ENCODE data around the gene TLE6. TPM values are rescaled to one million over a fixed set of nuclear protein-coding genes. Genes with fewer than 3 reads are reported as not detected.

Gene TLE6
- total and polyA plus RNA-seq, 2 donors from 2014 or later: 3.7 to 5.2 TPM

- no peak for TF ChIP-seq CTCF (IDR thresholded peaks at IDR 0.05; ENCODE audit: borderline replicate concordance, extremely low read depth, insufficient read depth)
- intact Hi-C loops (cut with DNase I): no loop called here
- H3K9ac ChIP-seq (ENCODE audit: low read length in 3 of 3): no peak overlapping the region
- peaks cover 0 to 6% (median 0%) of the 10 kb centered on the region in 3 donors for H3K4me1 ChIP-seq (ENCODE audit: control insufficient read depth in 2 of 3, insufficient read depth in 2 of 3, low read depth in 1 of 3, low read length in 3 of 3)
- no peaks in the 10 kb centered on the region for H3K27me3 ChIP-seq (ENCODE audit: control insufficient read depth, insufficient read depth, low read length)
- FAIRE-seq (no peak), DNase-seq (no peak)
- H3K9me3 ChIP-seq (ENCODE audit: control insufficient read depth in 2 of 3, insufficient read depth in 1 of 3, low read length in 3 of 3): no peaks in the 10 kb centered on the region
- H3K27ac ChIP-seq (ENCODE audit: low read depth in 2 of 2, low read length in 2 of 2): no peak overlapping the region
- H3K4me3 ChIP-seq (ENCODE audit: low read length in 3 of 3): no peak overlapping the region
- H3K36me3 ChIP-seq (ENCODE audit: control insufficient read depth in 2 of 3, insufficient read depth in 3 of 3, low read length in 3 of 3): peaks cover 1 to 12% (median 3%) of the 10 kb centered on the region in 3 donors
Measured at GRCh38 chr19:2942928-2943640, 34.3 kb upstream of the TLE6 start.

- Histone ChIP-seq H3K36me3 (ENCODE audit: control insufficient read depth in 2 of 3, insufficient read depth in 3 of 3, low read length in 3 of 3) (peaks cover 0 to 3% (median 2%) of the 10 kb centered on the region in 3 donors), H3K9me3 (ENCODE audit: control insufficient read depth in 2 of 3, insufficient read depth in 1 of 3, low read length in 3 of 3) (no peaks in the 10 kb centered on the region), H3K9ac (ENCODE audit: low read length in 3 of 3) (peak overlapping the region; percentile 30 to 90 (median 85)), H3K4me3 (ENCODE audit: low read length in 3 of 3) (peak overlapping the region; percentile 69 to 92 (median 77)), H3K27ac (ENCODE audit: low read depth in 2 of 2, low read length in 2 of 2) (peak overlapping the region; percentile 55 to 94), H3K27me3 (ENCODE audit: control insufficient read depth, insufficient read depth, low read length) (no peaks in the 10 kb centered on the region), H3K4me1 (ENCODE audit: control insufficient read depth in 2 of 3, insufficient read depth in 2 of 3, low read depth in 1 of 3, low read length in 3 of 3) (peaks cover 0 to 10% (median 0%) of the 10 kb centered on the region in 3 donors)
- intact Hi-C loops (cut with DNase I): no loop called here
- DNase-seq (no peak), FAIRE-seq (no peak)
- no peak for TF ChIP-seq CTCF (IDR thresholded peaks at IDR 0.05; ENCODE audit: borderline replicate concordance, extremely low read depth, insufficient read depth)
Measured at GRCh38 chr19:2944403-2944774, 33.0 kb upstream of the TLE6 start.

GRCh38 chr19:2944775-2945574, 32.4 kb upstream of the TLE6 start, which contains the start of gene ZNF77:
Gene ZNF77, minus strand, starts transcription at chr19:2944971. Its CDS starts 131 bp downstream, at chr19:2944840.
- no peaks in the 10 kb centered on the region for H3K36me3 ChIP-seq (ENCODE audit: control insufficient read depth in 2 of 3, insufficient read depth in 3 of 3, low read length in 3 of 3)
- no peaks in the 10 kb centered on the region for H3K27me3 ChIP-seq (ENCODE audit: control insufficient read depth, insufficient read depth, low read length)
- H3K9ac ChIP-seq (ENCODE audit: low read length in 3 of 3): peak within 1 kb of the TSS; percentile 69 to 90 (median 85)
- peak; percentile 98 for FAIRE-seq
- DNase-seq: peak; percentile 99 to 100 (median 99)
- TF ChIP-seq CTCF (IDR thresholded peaks at IDR 0.05; ENCODE audit: borderline replicate concordance, extremely low read depth, insufficient read depth): no peak
- no peaks in the 10 kb centered on the region for H3K9me3 ChIP-seq (ENCODE audit: control insufficient read depth in 2 of 3, insufficient read depth in 1 of 3, low read length in 3 of 3)
- peak within 1 kb of the TSS; percentile 94 to 98 for H3K27ac ChIP-seq (ENCODE audit: low read depth in 2 of 2, low read length in 2 of 2)
- peak within 1 kb of the TSS; percentile 74 to 92 (median 77) for H3K4me3 ChIP-seq (ENCODE audit: low read length in 3 of 3)
- peaks cover 0 to 14% (median 0%) of the 10 kb centered on the region in 3 donors for H3K4me1 ChIP-seq (ENCODE audit: control insufficient read depth in 2 of 3, insufficient read depth in 2 of 3, low read depth in 1 of 3, low read length in 3 of 3)
- intact Hi-C loops (cut with DNase I): no loop called here
